Type B pancreatic cell (in vitro differentiated cells): ENCODE measurements around the gene PPP1R1A. TPM values are rescaled to one million over a fixed set of nuclear protein-coding genes. Genes with fewer than 3 reads are reported as not detected.

Experiments used
- DNase-seq: peaks from one replicate; pipeline ENCODE4 v3.0.0; 2021; ENCODE audit warnings: mixed read lengths; ENCODE audit not compliant: unreplicated experiment; ENCODE audit errors: extremely low spot score
- H3K27ac Mint-ChIP-seq: 2 replicates; pipeline ENCODE4 v1.8.0; 2021; ENCODE audit warnings: mild to moderate bottlenecking, mixed read lengths
- H3K27me3 Mint-ChIP-seq: 2 replicates; pipeline ENCODE4 v1.8.0; 2021; ENCODE audit warnings: mixed read lengths
- H3K36me3 Mint-ChIP-seq: 2 replicates; pipeline ENCODE4 v1.8.0; 2021; ENCODE audit warnings: mixed read lengths
- H3K4me1 Mint-ChIP-seq: one replicate; pipeline ENCODE4 v1.8.0; 2021; ENCODE audit warnings: mixed read lengths; ENCODE audit not compliant: unreplicated experiment
- H3K4me3 Mint-ChIP-seq: 2 replicates; pipeline ENCODE4 v1.8.0; 2021; ENCODE audit warnings: mild to moderate bottlenecking, mixed read lengths
- H3K9me3 Mint-ChIP-seq: 2 replicates; pipeline ENCODE4 v1.8.0; 2021; ENCODE audit warnings: mixed read lengths
- total RNA-seq: library from RNA; stranded (reverse); gene quantifications from 2 replicates; pipeline ENCODE4 v1.2.1, GENCODE V29; 2021; ENCODE audit warnings: low replicate concordance
- TF ChIP-seq, protein P1 (sequence below): fragments of 200-600 bp; sonication (generic); conservative IDR thresholded peaks from 2 replicates; pipeline ENCODE4 v1.5.0; 2021; ENCODE audit warnings: antibody characterized with exemption, mild to moderate bottlenecking

PPP1R1A gene
- total RNA-seq, 1 donor from 2014 or later: 24.9 TPM

DNA sequence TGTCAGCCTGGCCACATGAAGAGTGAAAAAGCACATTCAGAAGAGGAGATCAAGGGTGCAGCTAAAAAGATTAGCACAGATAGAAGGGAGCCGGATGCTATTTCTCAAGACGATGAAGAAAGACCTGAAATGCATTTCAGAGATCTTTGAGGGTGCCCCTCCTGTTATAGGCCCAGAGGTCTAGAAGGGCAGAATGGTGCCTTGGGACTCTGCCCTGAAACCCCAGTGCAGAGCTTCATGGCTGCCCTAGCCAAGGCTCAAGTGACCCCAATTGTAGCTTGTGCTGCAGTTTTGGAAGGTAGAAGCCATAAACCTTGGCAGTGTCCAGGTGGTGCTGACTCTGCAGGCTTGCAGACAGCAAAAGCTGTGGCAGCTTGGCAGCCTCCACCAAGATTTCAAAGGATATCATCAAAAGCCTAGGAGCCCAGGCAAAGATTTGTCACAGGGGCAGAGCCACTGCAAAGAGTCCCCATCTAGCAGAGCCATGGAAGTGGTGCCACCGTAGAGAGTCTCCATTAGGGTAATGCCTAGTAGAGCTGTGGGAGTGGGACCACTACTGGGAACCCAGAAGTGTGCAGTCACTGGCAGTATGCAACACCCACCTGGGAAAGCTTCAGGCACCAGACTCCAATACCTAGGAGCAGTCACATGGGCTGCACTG lies 39.9 kb upstream of the PPP1R1A start:
- Mint-ChIP-seq H3K9me3 (peaks cover 11% of the 10 kb centered on the region), H3K36me3 (no peaks in the 10 kb centered on the region), H3K4me1 (peaks cover 6% of the 10 kb centered on the region), H3K27ac (no peak overlapping the region), H3K27me3 (peaks cover 38% of the 10 kb centered on the region), H3K4me3 (no peak overlapping the region)
- no peak for DNase-seq
- TF ChIP-seq, protein P1, sequence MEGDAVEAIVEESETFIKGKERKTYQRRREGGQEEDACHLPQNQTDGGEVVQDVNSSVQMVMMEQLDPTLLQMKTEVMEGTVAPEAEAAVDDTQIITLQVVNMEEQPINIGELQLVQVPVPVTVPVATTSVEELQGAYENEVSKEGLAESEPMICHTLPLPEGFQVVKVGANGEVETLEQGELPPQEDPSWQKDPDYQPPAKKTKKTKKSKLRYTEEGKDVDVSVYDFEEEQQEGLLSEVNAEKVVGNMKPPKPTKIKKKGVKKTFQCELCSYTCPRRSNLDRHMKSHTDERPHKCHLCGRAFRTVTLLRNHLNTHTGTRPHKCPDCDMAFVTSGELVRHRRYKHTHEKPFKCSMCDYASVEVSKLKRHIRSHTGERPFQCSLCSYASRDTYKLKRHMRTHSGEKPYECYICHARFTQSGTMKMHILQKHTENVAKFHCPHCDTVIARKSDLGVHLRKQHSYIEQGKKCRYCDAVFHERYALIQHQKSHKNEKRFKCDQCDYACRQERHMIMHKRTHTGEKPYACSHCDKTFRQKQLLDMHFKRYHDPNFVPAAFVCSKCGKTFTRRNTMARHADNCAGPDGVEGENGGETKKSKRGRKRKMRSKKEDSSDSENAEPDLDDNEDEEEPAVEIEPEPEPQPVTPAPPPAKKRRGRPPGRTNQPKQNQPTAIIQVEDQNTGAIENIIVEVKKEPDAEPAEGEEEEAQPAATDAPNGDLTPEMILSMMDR: no peak

DNA sequence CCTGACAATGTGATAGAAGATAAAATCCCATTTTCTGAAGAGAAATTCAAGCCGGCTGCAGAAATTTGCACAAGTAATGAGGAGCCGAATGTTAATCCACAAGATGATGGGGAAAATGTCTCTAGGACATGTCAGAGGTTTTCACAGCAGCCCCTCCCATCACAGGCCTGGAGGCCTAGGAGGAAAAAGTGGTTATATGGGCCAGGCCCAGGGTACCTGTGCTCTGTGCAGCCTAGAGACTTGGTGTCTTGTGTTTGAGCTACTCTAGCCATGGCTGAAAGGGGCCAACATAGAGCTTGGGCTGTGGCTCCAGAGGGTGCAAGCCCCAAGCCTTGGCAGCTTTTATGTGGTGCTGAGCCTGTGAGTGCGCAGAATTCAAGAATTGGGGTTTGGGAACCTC lies 38.8 kb upstream of the PPP1R1A start:
- peaks cover 38% of the 10 kb centered on the region for H3K27me3 Mint-ChIP-seq

DNA sequence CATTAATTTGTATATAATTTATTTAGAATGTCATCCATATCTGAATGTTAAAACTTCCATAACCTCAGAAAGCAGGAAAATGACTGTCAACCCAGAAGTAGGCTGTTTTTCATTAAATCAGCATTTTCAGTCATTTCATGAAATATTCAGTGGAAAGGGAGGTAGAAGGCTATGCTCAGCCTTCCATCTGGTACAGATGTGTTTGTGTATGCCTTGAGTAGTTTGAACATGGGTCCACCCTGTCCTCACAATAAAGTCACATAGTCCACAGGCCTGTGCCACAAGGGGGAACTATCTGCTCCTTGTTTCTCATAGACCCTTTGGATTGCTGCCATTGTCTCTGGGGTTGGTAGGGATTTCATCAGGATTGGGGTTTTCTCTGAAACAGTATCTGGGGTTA lies 37.1 kb upstream of the PPP1R1A start:
- H3K27ac Mint-ChIP-seq: no peak overlapping the region
- H3K4me1 Mint-ChIP-seq: peaks cover 6% of the 10 kb centered on the region
- H3K4me3 Mint-ChIP-seq: no peak overlapping the region
- TF ChIP-seq, protein P1: no peak
- H3K9me3 Mint-ChIP-seq: peaks cover 11% of the 10 kb centered on the region
- H3K27me3 Mint-ChIP-seq: peaks cover 42% of the 10 kb centered on the region
- no peaks in the 10 kb centered on the region for H3K36me3 Mint-ChIP-seq
- DNase-seq: no peak

More for the DNA sequence above, 38.8 kb upstream of the PPP1R1A start:
- TF ChIP-seq, protein P1: no peak
- Mint-ChIP-seq H3K9me3 (peaks cover 11% of the 10 kb centered on the region), H3K4me1 (peaks cover 6% of the 10 kb centered on the region), H3K27ac (no peak overlapping the region), H3K36me3 (no peaks in the 10 kb centered on the region), H3K4me3 (no peak overlapping the region)
- DNase-seq: no peak

DNA sequence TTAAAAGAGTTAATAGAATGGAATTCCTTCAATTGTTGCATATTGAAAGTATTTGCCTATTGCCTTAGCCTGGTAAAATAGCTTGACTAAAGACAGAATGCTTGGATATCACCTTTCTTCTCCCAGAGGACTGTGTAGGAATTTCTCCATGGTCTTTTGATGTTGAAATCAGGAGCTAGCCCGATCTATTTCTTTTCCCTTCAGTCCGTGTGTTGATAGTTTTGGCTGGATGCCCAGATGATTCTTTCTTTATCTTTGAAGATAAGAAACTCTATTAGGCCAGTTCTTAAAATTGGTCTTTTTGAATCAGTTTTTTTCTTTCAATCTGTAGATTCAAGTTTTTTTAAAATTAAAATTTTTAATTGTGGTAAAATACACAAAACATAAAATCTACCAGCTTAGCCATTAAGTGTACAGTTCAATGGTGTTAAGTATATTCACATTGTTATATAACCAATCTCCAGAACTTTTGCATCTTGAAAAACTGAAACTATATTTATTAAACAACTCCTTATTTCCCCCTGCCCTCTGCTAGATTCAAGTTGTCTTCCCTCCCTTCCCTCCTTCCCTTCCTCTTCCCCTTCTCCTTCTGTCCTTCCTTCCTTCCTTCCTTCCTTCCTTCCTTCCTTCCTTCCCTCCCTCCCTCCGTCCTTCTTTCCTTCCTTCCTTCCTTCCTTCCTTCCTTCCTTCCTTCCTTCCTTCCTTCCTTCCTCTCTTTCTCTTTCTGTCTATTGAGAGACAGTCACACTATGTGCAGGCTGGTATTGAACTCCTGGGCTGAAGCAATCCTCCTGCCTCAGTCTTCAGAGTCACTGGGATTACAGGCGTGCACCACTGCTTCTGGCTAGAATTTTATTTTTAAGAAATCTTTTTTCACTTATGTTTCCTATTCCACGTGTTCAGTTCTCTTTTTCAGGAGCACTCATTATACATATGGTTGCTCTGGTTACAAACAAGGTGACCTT lies 36.1 kb upstream of the PPP1R1A start:
- TF ChIP-seq, protein P1: no peak
- no peak overlapping the region for H3K27ac Mint-ChIP-seq
- no peak for DNase-seq
- no peaks in the 10 kb centered on the region for H3K36me3 Mint-ChIP-seq
- H3K4me3 Mint-ChIP-seq: no peak overlapping the region
- peaks cover 6% of the 10 kb centered on the region for H3K4me1 Mint-ChIP-seq
- peaks cover 40% of the 10 kb centered on the region for H3K27me3 Mint-ChIP-seq
- H3K9me3 Mint-ChIP-seq: peaks cover 11% of the 10 kb centered on the region

DNA sequence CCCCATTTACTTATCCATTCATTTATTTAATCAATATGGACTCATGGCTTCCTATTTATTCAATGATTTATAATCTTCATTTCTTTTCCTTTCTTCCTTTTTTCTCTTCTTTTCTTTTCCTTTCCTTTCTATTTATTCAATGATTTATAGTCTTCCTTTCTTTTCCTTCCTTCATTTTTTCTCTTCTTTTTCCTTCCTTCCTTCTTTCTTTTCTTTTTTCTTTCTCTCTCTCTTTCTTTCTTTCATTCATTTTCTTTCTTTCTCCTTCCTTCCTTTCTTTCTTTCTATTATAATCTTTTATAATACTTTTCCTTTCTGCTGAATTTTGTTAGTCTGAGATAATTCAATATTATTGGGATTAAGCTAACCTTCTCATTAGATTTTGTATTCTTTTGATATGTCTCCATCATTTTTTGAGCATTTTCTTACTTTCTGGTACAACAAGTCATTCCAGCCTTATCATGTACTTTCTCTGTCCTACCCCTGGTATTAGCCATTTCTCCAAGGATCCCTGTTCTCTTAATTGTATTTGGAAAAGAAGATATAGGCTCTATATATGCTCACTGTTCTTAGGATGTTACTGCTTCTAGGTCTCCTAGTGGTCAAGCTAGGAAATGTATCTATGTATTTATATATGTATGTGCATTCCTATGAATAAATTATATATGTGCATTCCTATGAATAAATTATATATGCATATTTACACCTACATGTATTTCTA lies 34.2 kb upstream of the PPP1R1A start:
- DNase-seq: no peak
- peaks cover 6% of the 10 kb centered on the region for H3K4me1 Mint-ChIP-seq
- H3K9me3 Mint-ChIP-seq: peaks cover 5% of the 10 kb centered on the region
- H3K27ac Mint-ChIP-seq: no peak overlapping the region
- H3K4me3 Mint-ChIP-seq: no peak overlapping the region
- no peaks in the 10 kb centered on the region for H3K36me3 Mint-ChIP-seq
- H3K27me3 Mint-ChIP-seq: peaks cover 52% of the 10 kb centered on the region
- TF ChIP-seq, protein P1: peak; percentile 72
